GM12878 (cell line): ENCODE measurements around the gene INAFM1. TPM values are rescaled to one million over a fixed set of nuclear protein-coding genes. Genes with fewer than 3 reads are reported as not detected.
A peak's percentile ranks its signal among the peaks of the same experiment; 100 is the strongest.

Experiments used
- ATAC-seq: fragments of 200-7000 bp; cut with Tn5 transposase; 3 replicates; pipeline ENCODE4 v1.9.1; 2020; ENCODE audit warnings: mild to moderate bottlenecking, moderate library complexity
- BruUV-seq: library from RNA; stranded (reverse); fragments of 400-500 nt; replicated peaks from 2 replicates; lab custom pipeline; 2021; lab: Mats Ljungman, UMichigan
- CTCF ChIA-PET: fragments of 300-600 bp; sonication (Branson Sonifier 250); formaldehyde crosslinking; extraction: SDS; loops from one replicate; lab custom pipeline; 2021; ENCODE audit warnings: inconsistent platforms; lab: Yijun Ruan, JAX
- POLR2A ChIA-PET: fragments of 350-600 bp; formaldehyde crosslinking; extraction: SDS; loops from one replicate; lab custom pipeline; 2021; ENCODE audit warnings: inconsistent platforms; lab: Charles Lee
- RAD21 ChIA-PET: fragments of 300-600 bp; sonication (Branson Sonifier 250); formaldehyde crosslinking; loops from one replicate; lab custom pipeline; 2023; ENCODE audit warnings: antibody characterized with exemption; ENCODE audit not compliant: unreplicated experiment; lab: Charles Lee
- SMC1A ChIA-PET: fragments of 300-600 bp; sonication (Branson Sonifier 250); formaldehyde crosslinking; loops from one replicate; lab custom pipeline; 2023; ENCODE audit not compliant: unreplicated experiment, uncharacterized antibody; lab: Charles Lee
- DNase-seq: peaks from one replicate; pipeline ENCODE4 v3.0.0-alpha.2; 2011; ENCODE audit warnings: low read depth, low spot score
- FAIRE-seq: peaks from 3 replicates; lab custom pipeline; 2011; peaks lifted over from hg19 to GRCh38; lab: Jason Lieb, UNC
- H2AFZ ChIP-seq: 2 replicates; pipeline ENCODE4 v1.6.0; 2011; ENCODE audit warnings: low read depth, low read length, control low read depth; ENCODE audit not compliant: control insufficient read depth
- H3K27ac ChIP-seq: 2 replicates; pipeline ENCODE4 v1.5.1; 2011; ENCODE audit warnings: control low read depth; ENCODE audit not compliant: control insufficient read depth, insufficient read depth
- H3K27me3 ChIP-seq, 2 experiments: replicated peaks in 1 of 2; 2 replicates each; pipeline versions ENCODE4 v1.6.0 to v1.6.1; 2011; ENCODE audit warnings: low read length in 1 of 2; ENCODE audit not compliant: control insufficient read depth in 2 of 2, insufficient read depth in 2 of 2
- H3K36me3 ChIP-seq, 2 experiments: 2 replicates each; pipeline ENCODE4 v1.5.1; 2011; ENCODE audit warnings: low read length in 1 of 2; ENCODE audit not compliant: control insufficient read depth in 2 of 2, insufficient read depth in 2 of 2
- H3K4me1 ChIP-seq: 2 replicates; pipeline ENCODE4 v1.6.1; 2011; ENCODE audit warnings: mild to moderate bottlenecking, low read length, moderate library complexity, mixed read lengths; ENCODE audit not compliant: control insufficient read depth, insufficient read depth
- H3K4me2 ChIP-seq: 2 replicates; pipeline ENCODE4 v1.6.0; 2011; ENCODE audit warnings: control low read depth; ENCODE audit not compliant: control insufficient read depth, insufficient read depth
- H3K4me3 ChIP-seq: fragments of 200-600 bp; sonication (generic); 2 replicates; pipeline ENCODE4 v1.5.1; 2016
- H3K79me2 ChIP-seq: 2 replicates; pipeline ENCODE4 v1.6.0; 2011; ENCODE audit warnings: low read length; ENCODE audit not compliant: control insufficient read depth, insufficient read depth
- H3K9ac ChIP-seq: 2 replicates; pipeline ENCODE4 v1.8.0; 2011; ENCODE audit warnings: low read length, control low read depth, mixed read lengths; ENCODE audit not compliant: control insufficient read depth, insufficient read depth
- H3K9me3 ChIP-seq: replicated peaks from 3 replicates; pipeline ENCODE4 v1.5.1; 2011; ENCODE audit warnings: mild to moderate bottlenecking, low read length; ENCODE audit not compliant: control insufficient read depth, insufficient read depth
- H4K20me1 ChIP-seq: 2 replicates; pipeline ENCODE4 v1.6.0; 2011; ENCODE audit not compliant: control insufficient read depth, insufficient read depth
- CTCF ChIP-seq, 3 experiments: IDR thresholded peaks in 2 of 3; conservative IDR thresholded peaks in 1 of 3; 2 replicates each; pipeline ENCODE4 v1.5.1; 2011; ENCODE audit warnings: low read depth in 3 of 3, low read length in 3 of 3, mild to moderate bottlenecking in 3 of 3, control low read depth in 2 of 3, moderate library complexity in 2 of 3, inconsistent platforms in 1 of 3, mixed read lengths in 1 of 3; ENCODE audit not compliant: control insufficient read depth in 2 of 3, insufficient read depth in 1 of 3; ENCODE audit errors: extremely low read depth in 1 of 3
- MAX ChIP-seq: IDR thresholded peaks from 2 replicates; pipeline ENCODE4 v1.6.1; 2012; ENCODE audit warnings: low read depth, low read length, improper control_type of control experiment
- MTA3 ChIP-seq: IDR thresholded peaks from 2 replicates; pipeline ENCODE4 v1.6.1; 2012; ENCODE audit warnings: low read length, inconsistent platforms, borderline replicate concordance
- MYB ChIP-seq: fragments of 150-350 bp; IDR thresholded peaks from 2 replicates; pipeline ENCODE4 v1.6.1; 2014; ENCODE audit warnings: mild to moderate bottlenecking, low read depth, low read length, borderline replicate concordance
- PBX3 ChIP-seq: IDR thresholded peaks from 2 replicates; pipeline ENCODE4 v1.6.1; 2011; ENCODE audit warnings: mild to moderate bottlenecking, low read depth, low read length, moderate library complexity; ENCODE audit not compliant: insufficient replicate concordance
- PKNOX1 ChIP-seq: fragments of 450-650 bp; IDR thresholded peaks from 2 replicates; pipeline ENCODE4 v1.6.1; 2016; ENCODE audit warnings: mild to moderate bottlenecking
- REST ChIP-seq: IDR thresholded peaks from 2 replicates; pipeline ENCODE4 v1.6.1; 2012; ENCODE audit warnings: mild to moderate bottlenecking, low read depth, low read length
- SREBF1 ChIP-seq: IDR thresholded peaks from 2 replicates; pipeline ENCODE4 v1.6.1; 2012; ENCODE audit warnings: mild to moderate bottlenecking, low read length
- SRF ChIP-seq, 2 experiments: IDR thresholded peaks; 2 replicates each; pipeline ENCODE4 v1.6.1; 2011; ENCODE audit warnings: low read depth in 2 of 2, low read length in 2 of 2, mild to moderate bottlenecking in 1 of 2, moderate library complexity in 1 of 2
- WGBS: methylation state at CpG from one replicate; pipeline ENCODE4 v1.1.6; 2016; ENCODE audit warnings: low lambda C conversion rate; ENCODE audit not compliant: insufficient replicate concordance, insufficient coverage; ENCODE audit errors: missing lambda C conversion rate; 5-methylcytosine and 5-hydroxymethylcytosine counted together
- in situ Hi-C: fragments of 300-500 bp; cut with MboI; formaldehyde crosslinking; loops from 9 replicates; pipeline ENCODE4 v1.14.3; 2018; ENCODE audit warnings: mixed read lengths
- intact Hi-C: fragments of 100-400 bp; cut with micrococcal nuclease; formaldehyde crosslinking; loops from one replicate; pipeline ENCODE4 v1.14.2; 2022; ENCODE audit not compliant: unreplicated experiment
- polyA plus RNA-seq, 11 experiments: library from polyadenylated mRNA; depleted of rRNA in 4 of 11; unstranded in 6 of 11; stranded (reverse) in 5 of 11; fragments of >200 nt; fragmentation: Nextera tagmentation in 4 of 11; fragmentation: Illumina TruSeq in 1 of 11; extraction: Ambion mirVana in 4 of 11; extraction: Trizol in 1 of 11; gene quantifications; 1 replicate in 1 of 11; 2 replicates in 10 of 11; pipeline versions ENCODE4 v1.2.1 to v1.2.3, GENCODE V29; 2011 to 2016; ENCODE audit warnings: inconsistent platforms in 2 of 11, missing spikeins in 2 of 11, low read depth in 1 of 11
- total RNA-seq, 4 experiments: library from RNA; depleted of rRNA in 3 of 4; stranded (reverse); fragments of >200 nt in 3 of 4; fragmentation: Illumina TruSeq in 1 of 4; extraction: Trizol in 1 of 4; gene quantifications; 2 replicates each; pipeline versions ENCODE4 v1.2.1 to v1.2.3, GENCODE V29; 2013 to 2021

The INAFM1 gene
- total and polyA plus RNA-seq, 10 of the 15 experiments (the other 5 are each of a cell fraction or from before 2014, with no cell fraction given), result 0.57 to 6.8 (median 1.1) TPM; not detected in 1

DNA sequence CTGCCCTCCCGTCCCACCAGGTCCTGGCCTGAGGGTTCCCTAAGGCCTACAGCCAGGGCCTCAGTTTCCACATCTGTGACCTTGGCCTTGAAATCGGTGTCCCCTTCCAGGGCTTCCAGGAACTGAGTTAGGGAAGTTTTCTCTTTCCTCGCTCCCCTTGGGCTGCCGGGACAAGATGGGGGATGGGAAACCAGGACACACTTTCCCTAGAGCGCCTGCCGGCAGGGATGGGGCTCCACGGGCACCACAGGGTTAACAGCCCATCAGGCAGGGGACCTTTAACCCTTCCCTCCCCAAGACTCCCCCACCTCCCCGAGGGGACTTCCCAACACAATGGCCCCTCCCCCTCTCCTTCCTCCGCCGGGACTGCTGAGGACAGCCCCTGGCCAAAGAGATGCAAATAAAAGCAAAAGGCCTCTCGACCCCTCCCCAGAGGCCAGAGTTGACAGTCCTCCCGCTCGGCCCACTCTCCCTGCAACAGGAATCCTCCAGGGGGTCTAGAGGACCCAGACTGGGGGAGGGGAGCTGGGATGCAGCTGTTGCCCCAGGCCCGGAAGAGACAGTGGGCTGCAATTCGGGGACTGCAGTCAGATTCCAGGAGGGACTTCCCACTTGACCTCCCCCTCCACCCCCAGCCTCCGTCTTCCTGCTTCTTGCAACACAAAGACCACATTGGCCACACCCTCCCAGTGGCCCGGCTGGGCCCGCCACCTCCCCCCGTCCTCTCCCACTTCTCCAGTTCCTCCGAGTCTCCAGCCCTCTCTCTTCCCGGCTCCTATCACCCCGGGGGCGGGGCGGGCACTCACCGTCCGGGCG lies 47.1 kb upstream of the INAFM1 start (continued):
- TF ChIP-seq PKNOX1 (no peak; the same call in 1 of the 2 replicates), SRF (IDR thresholded peaks at IDR 0.05; ENCODE audit: low read depth in 2 of 2, low read length in 2 of 2) (no peak), SREBF1 (no peak)

GRCh38 chr19:47228168-47228936 lies 46.3 kb upstream of the INAFM1 start:
- Histone ChIP-seq H2AFZ (peak overlapping the region; percentile 60; the same call in 1 of the 2 replicates), H3K79me2 (peaks cover 28% of the 10 kb centered on the region), H3K27me3 (no peaks in the 10 kb centered on the region), H3K4me3 (peak overlapping the region; percentile 91), H3K4me1 (peaks cover 50% of the 10 kb centered on the region), H3K9me3 (no peaks in the 10 kb centered on the region), H3K27ac (peak overlapping the region; percentile 78), H4K20me1 (no peaks in the 10 kb centered on the region), H3K9ac (peak overlapping the region; percentile 91), H3K4me2 (peak overlapping the region; percentile 57), H3K36me3 (peaks cover 0 to 6% of the 10 kb centered on the region in 2 experiments; a peak in 2 of 4 replicates)
- ChIA-PET CTCF (interaction anchor here (6.1 kb wide), 1 partner anchor 16 kb away, joined by 55 read pairs; no protein-coding TSS in a partner anchor), RAD21 (interaction anchor here (2.1 to 2.2 kb wide), 2 partner anchors 16 to 28 kb away, joined by 6 to 8 read pairs; partner anchors contain the start of gene CCDC9), POLR2A (interaction anchor here (1.1 to 3.5 kb wide), 3 partner anchors 17 to 42 kb away, joined by 3 to 36 read pairs (median 24); partner anchors contain the start of gene CCDC9), SMC1A (interaction anchor here (0.6 to 1.8 kb wide), 3 partner anchors 16 to 262 kb away, joined by 3 to 4 read pairs (median 3); no protein-coding TSS in a partner anchor)
- no TSS peak for BruUV-seq
- in situ Hi-C loops, result no loop called here
- intact Hi-C loops, result loop anchor here (1.0 kb wide), 1 partner anchor 16 kb away; no protein-coding TSS in a partner anchor
- 1% methylated on average over 32 of the region's 50 CpGs for WGBS
- FAIRE-seq (no peak), ATAC-seq (peak; percentile 47), DNase-seq (no peak)
- TF ChIP-seq REST (no peak), PBX3 (no peak), MAX (no peak), MYB (no peak), MTA3 (no peak), CTCF (IDR thresholded peaks at IDR 0.05 in 2 of 3, conservative IDR thresholded peaks at IDR 0.05 in 1 of 3; ENCODE audit: control insufficient read depth in 2 of 3, extremely low read depth in 1 of 3, insufficient read depth in 1 of 3, low read depth in 3 of 3, low read length in 3 of 3) (no peak)
